Esophagus muscularis mucosa (tissue), 3 donors: ENCODE results near the gene ACSF3.

Experiments used
- POLR2A ChIP-seq: fragments of 450-650 bp; IDR thresholded peaks from one replicate; pipeline ENCODE4 v1.6.1; 2017; ENCODE audit warnings: antibody characterized with exemption, moderate library complexity, mild to moderate bottlenecking, low read depth
- POLR2AphosphoS5 ChIP-seq, 2 donors: sonication (generic); formaldehyde crosslinking; IDR thresholded peaks; one replicate each; pipeline ENCODE4 v1.6.1; 2017; ENCODE audit warnings: antibody characterized with exemption in 2 of 2
- TF ChIP-seq, protein P1 (sequence below), 3 experiments: fragments of 200-600 bp in 2 of 3; fragments of 450-650 bp in 1 of 3; sonication (generic) in 2 of 3; IDR thresholded peaks; one replicate each; pipeline ENCODE4 v1.5.1; 2017 to 2019; ENCODE audit warnings: antibody characterized with exemption in 3 of 3, mild to moderate bottlenecking in 2 of 3, moderate library complexity in 1 of 3

DNA sequence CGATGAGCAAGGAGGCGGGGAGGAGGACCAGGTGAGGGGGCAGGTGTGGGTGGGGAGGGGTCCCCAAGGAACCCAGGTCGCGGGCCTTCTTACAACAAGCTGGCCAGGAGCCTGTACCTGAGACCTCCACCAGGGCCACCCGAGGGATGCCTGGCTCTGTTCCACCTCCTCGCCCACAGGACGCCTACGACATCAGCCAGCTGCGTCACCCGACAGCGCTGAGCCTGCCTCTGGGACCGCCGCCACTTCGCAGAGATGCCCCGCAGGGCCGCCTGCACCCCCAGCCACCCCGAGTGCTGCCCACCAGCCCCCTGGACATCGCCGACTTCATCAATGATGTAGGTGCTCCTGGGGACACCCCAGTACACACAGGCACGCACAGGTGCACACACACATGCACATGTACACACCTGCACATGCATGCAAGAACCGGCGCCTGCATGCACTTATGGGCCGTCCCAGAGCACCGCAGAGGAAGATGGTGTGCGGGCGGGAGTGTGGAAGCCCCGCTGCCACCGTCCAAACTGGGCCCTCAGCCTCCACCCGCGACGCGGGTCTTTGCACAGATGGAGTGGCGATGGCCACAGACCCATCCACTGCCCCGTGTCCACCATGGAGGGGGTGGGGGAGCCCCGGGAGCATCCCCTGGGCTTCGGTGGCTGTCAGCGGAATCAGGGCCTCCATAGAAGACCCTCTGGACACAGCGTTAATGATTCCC, 100.1 kb downstream of the ACSF3 start:
- TF ChIP-seq, protein P1, sequence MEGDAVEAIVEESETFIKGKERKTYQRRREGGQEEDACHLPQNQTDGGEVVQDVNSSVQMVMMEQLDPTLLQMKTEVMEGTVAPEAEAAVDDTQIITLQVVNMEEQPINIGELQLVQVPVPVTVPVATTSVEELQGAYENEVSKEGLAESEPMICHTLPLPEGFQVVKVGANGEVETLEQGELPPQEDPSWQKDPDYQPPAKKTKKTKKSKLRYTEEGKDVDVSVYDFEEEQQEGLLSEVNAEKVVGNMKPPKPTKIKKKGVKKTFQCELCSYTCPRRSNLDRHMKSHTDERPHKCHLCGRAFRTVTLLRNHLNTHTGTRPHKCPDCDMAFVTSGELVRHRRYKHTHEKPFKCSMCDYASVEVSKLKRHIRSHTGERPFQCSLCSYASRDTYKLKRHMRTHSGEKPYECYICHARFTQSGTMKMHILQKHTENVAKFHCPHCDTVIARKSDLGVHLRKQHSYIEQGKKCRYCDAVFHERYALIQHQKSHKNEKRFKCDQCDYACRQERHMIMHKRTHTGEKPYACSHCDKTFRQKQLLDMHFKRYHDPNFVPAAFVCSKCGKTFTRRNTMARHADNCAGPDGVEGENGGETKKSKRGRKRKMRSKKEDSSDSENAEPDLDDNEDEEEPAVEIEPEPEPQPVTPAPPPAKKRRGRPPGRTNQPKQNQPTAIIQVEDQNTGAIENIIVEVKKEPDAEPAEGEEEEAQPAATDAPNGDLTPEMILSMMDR (IDR thresholded peaks at IDR 0.05), result no peak
- TF ChIP-seq POLR2A (no peak), POLR2AphosphoS5 (IDR thresholded peaks at IDR 0.05) (no peak)
